GM06990 (cell line): ENCODE data around the gene SLC11A1.

Source experiments
- DNase-seq: peaks from one replicate; pipeline ENCODE4 v3.0.0-alpha.2; 2011; ENCODE audit not compliant: insufficient read length; ENCODE audit errors: extremely low read depth
- H3K27me3 ChIP-seq: replicated peaks from 2 replicates; pipeline ENCODE4 v1.6.0; 2011; ENCODE audit warnings: low read length; ENCODE audit not compliant: control insufficient read depth, insufficient read depth
- H3K36me3 ChIP-seq: 2 replicates; pipeline ENCODE4 v1.5.1; 2011; ENCODE audit warnings: low read length; ENCODE audit not compliant: control insufficient read depth, insufficient read depth
- H3K4me3 ChIP-seq: replicated peaks from 2 replicates; pipeline ENCODE4 v1.5.1; 2011; ENCODE audit warnings: low read depth, mild to moderate bottlenecking, control low read depth, low read length
- TF ChIP-seq, protein P1 (sequence below): IDR thresholded peaks from 2 replicates; pipeline ENCODE4 v1.5.1; 2011; ENCODE audit warnings: low read length, control low read depth, mild to moderate bottlenecking, inconsistent platforms; ENCODE audit not compliant: insufficient read depth, poor library complexity, severe bottlenecking

The SLC11A1 gene

DNA sequence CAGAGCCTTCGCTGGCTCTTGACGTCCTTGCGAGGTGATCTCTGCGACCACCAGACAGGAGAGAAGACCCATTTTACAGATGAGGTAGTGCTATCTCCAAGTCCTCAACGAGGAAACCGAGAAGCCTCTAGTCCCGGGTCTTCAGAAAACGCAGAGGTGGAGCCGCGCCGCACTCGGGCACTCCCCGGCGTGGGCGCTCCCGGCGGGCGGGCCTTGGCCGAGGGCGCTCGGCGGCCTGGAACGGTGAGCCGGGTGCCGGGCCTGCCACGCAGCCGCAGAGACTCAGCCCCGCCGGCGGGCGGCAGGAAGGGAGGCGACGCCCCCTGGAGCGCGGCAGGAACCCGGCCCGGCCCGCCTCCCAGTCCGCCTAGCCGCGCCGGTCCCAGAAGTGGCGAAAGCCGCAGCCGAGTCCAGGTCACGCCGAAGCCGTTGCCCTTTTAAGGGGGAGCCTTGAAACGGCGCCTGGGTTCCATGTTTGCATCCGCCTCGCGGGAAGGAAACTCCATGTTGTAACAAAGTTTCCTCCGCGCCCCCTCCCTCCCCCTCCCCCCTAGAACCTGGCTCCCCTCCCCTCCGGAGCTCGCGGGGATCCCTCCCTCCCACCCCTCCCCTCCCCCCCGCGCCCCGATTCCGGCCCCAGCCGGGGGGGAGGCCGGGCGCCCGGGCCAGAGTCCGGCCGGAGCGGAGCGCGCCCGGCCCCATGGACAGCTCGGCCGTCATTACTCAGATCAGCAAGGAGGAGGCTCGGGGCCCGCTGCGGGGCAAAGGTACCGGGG is 17.5 kb downstream of the SLC11A1 start, which contains the start of gene CTDSP1:
TSS of gene CTDSP1 (plus strand) at position 478 of the 776 bp plus-strand sequence. CDS start at position 701, 223 bp downstream.
- Histone ChIP-seq H3K36me3 (peaks cover 10% of the 10 kb centered on the region), H3K4me3 (peak within 1 kb of the TSS; percentile 88), H3K27me3 (no peaks in the 10 kb centered on the region)
- DNase-seq = peak; percentile 96
- TF ChIP-seq, protein P1, sequence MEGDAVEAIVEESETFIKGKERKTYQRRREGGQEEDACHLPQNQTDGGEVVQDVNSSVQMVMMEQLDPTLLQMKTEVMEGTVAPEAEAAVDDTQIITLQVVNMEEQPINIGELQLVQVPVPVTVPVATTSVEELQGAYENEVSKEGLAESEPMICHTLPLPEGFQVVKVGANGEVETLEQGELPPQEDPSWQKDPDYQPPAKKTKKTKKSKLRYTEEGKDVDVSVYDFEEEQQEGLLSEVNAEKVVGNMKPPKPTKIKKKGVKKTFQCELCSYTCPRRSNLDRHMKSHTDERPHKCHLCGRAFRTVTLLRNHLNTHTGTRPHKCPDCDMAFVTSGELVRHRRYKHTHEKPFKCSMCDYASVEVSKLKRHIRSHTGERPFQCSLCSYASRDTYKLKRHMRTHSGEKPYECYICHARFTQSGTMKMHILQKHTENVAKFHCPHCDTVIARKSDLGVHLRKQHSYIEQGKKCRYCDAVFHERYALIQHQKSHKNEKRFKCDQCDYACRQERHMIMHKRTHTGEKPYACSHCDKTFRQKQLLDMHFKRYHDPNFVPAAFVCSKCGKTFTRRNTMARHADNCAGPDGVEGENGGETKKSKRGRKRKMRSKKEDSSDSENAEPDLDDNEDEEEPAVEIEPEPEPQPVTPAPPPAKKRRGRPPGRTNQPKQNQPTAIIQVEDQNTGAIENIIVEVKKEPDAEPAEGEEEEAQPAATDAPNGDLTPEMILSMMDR = no peak

DNA sequence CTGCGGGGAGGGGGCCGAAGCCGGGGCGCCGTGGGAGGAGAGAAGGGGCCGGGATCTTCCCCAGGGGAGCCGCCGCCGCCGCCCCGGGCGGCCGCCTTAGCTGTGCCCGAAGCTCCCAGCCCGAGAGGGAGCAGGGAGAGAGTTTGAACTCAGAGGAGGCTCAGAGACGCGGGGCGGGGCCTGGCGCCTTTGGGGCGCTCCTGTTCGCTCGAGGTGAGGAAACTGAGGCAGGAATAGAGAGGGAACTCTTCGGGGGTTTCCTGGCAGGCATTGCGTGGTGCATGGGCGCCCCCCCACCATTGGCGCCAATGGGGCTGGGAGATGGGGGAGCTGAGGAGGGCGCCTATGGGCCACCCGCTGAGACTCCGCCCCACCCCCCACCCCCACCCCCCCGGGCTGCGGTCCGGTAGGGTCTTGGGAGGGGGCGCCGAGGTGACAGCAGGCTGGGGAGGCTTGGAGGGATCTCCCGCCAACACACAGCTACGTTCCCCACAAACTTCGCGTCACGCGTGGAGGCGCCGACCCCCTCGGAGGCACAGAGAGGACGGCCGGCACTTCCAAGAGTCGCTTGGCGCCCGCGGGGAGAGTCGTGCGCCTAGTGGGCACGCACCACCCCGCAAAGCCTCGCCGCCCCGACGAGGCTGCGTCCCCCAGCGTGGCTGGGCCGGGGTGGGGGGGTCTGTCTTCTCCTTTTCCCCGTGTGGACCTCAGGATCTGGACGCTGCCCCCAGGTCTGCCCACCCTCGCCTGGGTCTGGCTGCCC is 18.3 kb downstream of the SLC11A1 start:
- TF ChIP-seq, protein P1 = no peak
- peak; percentile 55 for DNase-seq
- peaks cover 11% of the 10 kb centered on the region for H3K36me3 ChIP-seq
- H3K4me3 ChIP-seq = peak overlapping the region; percentile 88
- no peaks in the 10 kb centered on the region for H3K27me3 ChIP-seq

DNA sequence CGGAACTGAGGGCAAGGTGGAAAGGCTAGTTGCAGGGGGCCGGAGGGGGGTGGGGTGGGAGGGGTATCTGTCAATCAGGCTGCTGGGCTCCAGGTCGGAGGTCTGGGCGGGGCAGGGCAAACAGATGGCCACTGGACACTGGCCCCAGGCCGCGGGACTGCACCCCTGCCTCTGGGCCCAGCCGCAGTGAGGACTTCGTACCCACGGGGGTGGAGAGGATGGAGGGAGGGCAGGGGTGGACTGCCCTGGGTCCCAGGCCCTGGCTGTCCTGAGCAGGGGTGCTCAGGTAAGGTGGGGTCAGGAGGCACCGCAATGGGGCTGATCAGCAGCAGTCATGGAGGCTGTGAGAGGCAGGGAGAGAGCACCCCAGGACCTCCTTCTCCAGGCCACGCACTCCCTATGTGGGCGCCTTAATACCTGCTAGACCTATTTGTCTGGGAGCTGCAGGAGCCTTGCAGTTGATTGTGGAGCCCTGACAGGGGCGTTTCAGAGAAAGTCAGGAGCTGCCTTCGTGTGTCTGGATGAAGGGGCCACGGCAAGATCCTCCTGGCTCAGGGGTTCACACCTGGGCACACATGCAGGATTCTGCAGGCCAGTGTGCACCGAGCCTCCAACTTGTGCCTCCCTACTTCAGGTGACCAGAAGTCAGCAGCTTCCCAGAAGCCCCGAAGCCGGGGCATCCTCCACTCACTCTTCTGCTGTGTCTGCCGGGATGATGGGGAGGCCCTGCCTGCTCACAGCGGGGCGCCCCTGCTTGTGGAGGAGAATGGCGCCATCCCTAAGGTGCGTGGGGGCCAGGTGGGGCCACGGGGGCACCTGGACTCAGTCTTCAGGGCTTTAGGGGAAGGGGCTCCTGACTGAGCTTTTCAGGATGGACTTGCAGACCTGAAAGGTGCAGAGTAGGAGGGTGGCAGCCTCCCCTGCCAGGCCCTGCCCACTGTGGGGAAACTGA is 19.1 kb downstream of the SLC11A1 start:
- peak overlapping the region; percentile 88 for H3K4me3 ChIP-seq
- TF ChIP-seq, protein P1 = no peak
- H3K27me3 ChIP-seq = no peaks in the 10 kb centered on the region
- H3K36me3 ChIP-seq = peaks cover 11% of the 10 kb centered on the region
- no peak for DNase-seq

DNA sequence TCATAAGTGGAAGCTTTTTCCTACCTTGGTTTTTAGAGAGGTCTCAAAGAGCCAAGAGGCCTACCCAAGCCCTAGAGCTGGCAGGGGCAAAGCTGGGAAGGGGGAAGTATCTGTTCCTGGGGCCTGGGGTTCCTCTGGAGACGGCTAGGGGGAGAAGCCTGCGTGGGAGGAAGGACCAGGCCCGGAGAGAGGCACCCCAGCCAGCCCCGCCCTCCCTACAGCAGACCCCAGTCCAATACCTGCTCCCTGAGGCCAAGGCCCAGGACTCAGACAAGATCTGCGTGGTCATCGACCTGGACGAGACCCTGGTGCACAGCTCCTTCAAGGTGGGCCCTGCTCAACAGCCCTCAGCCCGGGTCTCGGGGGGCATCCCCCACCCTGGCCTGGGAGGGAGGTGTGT is 19.8 kb downstream of the SLC11A1 start:
- DNase-seq = no peak
- H3K27me3 ChIP-seq = no peaks in the 10 kb centered on the region
- peaks cover 11% of the 10 kb centered on the region for H3K36me3 ChIP-seq
- peak overlapping the region; percentile 8 for H3K4me3 ChIP-seq
- TF ChIP-seq, protein P1 = no peak

DNA sequence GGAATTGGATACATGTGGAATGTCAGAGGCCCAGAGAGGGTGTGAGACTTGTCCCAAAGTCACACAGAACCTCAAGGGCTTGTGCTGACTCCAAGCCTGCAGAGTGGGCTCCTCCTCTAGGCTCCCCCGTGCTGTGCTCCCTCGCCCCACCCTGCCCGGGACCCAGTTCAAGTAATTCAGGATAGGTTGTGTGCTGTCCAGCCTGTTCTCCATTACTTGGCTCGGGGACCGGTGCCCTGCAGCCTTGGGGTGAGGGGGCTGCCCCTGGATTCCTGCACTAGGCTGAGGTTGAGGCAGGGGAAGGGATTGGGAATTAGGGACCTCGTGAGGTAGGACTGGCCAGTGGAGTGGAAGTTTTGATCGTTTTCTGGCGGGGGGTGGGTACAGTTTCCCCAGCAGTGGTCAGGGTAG is 20.4 kb downstream of the SLC11A1 start:
- TF ChIP-seq, protein P1 = no peak
- Histone ChIP-seq H3K36me3 (peaks cover 11% of the 10 kb centered on the region), H3K27me3 (no peaks in the 10 kb centered on the region), H3K4me3 (no peak overlapping the region)
- DNase-seq = no peak
